Measurements from ENCODE around the gene KLHDC10. TPM values are rescaled to one million over a fixed set of nuclear protein-coding genes. Genes with fewer than 3 reads are reported as not detected.
"Not testable (repeated sequence)": the region's sequence is repeated elsewhere in the genome, so short reads cannot be mapped to it uniquely, and the experiment has no call there.

KLHDC10 gene
- total RNA-seq, 1 donor from 2014 or later, result 26.6 TPM

- Mint-ChIP-seq H3K36me3 (peaks cover 4% of the 10 kb centered on the region), H3K27me3 (ENCODE audit: insufficient read depth, low read depth) (peaks cover 4% of the 10 kb centered on the region), H3K27ac (no peak overlapping the region), H3K4me3 (no peak overlapping the region), H3K9me3 (no peaks in the 10 kb centered on the region), H3K4me1 (peaks cover 9% of the 10 kb centered on the region)
- Histone ChIP-seq H3K4me3 (no peak overlapping the region), H3K27ac (no peak overlapping the region), H3K4me1 (peaks cover 8% of the 10 kb centered on the region), H3K27me3 (no peaks in the 10 kb centered on the region), H3K36me3 (no peaks in the 10 kb centered on the region), H2AFZ (replicated peaks) (no peak overlapping the region), H3K4me2 (no peak overlapping the region), H3K79me2 (ENCODE audit: low read depth) (peaks cover 30% of the 10 kb centered on the region), H4K20me1 (ENCODE audit: low read depth) (no peaks in the 10 kb centered on the region), H3K9ac (no peak overlapping the region), H3F3A (ENCODE audit: low read depth) (peaks cover 7% of the 10 kb centered on the region), H3K9me3 (ENCODE audit: low read depth) (no peaks in the 10 kb centered on the region)
- DNase-seq (ENCODE audit: low spot score), result no peak
- TF ChIP-seq EZH2 (IDR thresholded peaks at IDR 0.05) (no peak), EZH2phosphoT487 (IDR thresholded peaks at IDR 0.05) (no peak), CTCF (IDR thresholded peaks at IDR 0.05) (no peak)
These were observed 21.4 kb upstream of the KLHDC10 start for GRCh38 chr7:130048906-130049305.

- DNase-seq (ENCODE audit: low spot score); H3K27ac Mint-ChIP-seq; H3K36me3 ChIP-seq; H3K4me2 ChIP-seq; H4K20me1 ChIP-seq (ENCODE audit: low read depth); H3K4me3 ChIP-seq; H3K4me1 ChIP-seq; H3K36me3 Mint-ChIP-seq; H3K9me3 ChIP-seq (ENCODE audit: low read depth); H3K27me3 Mint-ChIP-seq (ENCODE audit: insufficient read depth, low read depth); H3K27me3 ChIP-seq; H3K27ac ChIP-seq; H3K4me1 Mint-ChIP-seq; H2AFZ ChIP-seq (replicated peaks); H3K9me3 Mint-ChIP-seq; H3K9ac ChIP-seq; H3K4me3 Mint-ChIP-seq: not testable (repeated sequence)
- Histone ChIP-seq H3K79me2 (ENCODE audit: low read depth) (peaks cover 30% of the 10 kb centered on the region), H3F3A (ENCODE audit: low read depth) (peaks cover 11% of the 10 kb centered on the region)
These were observed 18.1 kb upstream of the KLHDC10 start for GRCh38 chr7:130052250-130052649.

- not testable (repeated sequence) for H3K27ac ChIP-seq; H3K27me3 Mint-ChIP-seq (ENCODE audit: insufficient read depth, low read depth); H3K9me3 ChIP-seq (ENCODE audit: low read depth); H3K36me3 ChIP-seq; H4K20me1 ChIP-seq (ENCODE audit: low read depth); H3K9ac ChIP-seq; H3K27me3 ChIP-seq; H3K9me3 Mint-ChIP-seq; DNase-seq (ENCODE audit: low spot score); H2AFZ ChIP-seq (replicated peaks); H3K4me3 ChIP-seq; H3K27ac Mint-ChIP-seq; H3K36me3 Mint-ChIP-seq; H3K79me2 ChIP-seq (ENCODE audit: low read depth); H3K4me3 Mint-ChIP-seq; H3K4me1 ChIP-seq; H3K4me2 ChIP-seq
- peaks cover 14% of the 10 kb centered on the region for H3F3A ChIP-seq (ENCODE audit: low read depth)
- H3K4me1 Mint-ChIP-seq, result peaks cover 11% of the 10 kb centered on the region
These were observed 15.1 kb upstream of the KLHDC10 start for GRCh38 chr7:130055198-130055597.

- Histone ChIP-seq H3F3A (ENCODE audit: low read depth) (peaks cover 3% of the 10 kb centered on the region), H4K20me1 (ENCODE audit: low read depth) (no peaks in the 10 kb centered on the region)
- H3K4me3 Mint-ChIP-seq, result no peak overlapping the region
These were observed 8.1 kb upstream of the KLHDC10 start for GRCh38 chr7:130062246-130062645.

More at GRCh38 chr7:130062246-130062645, 8.1 kb upstream of the KLHDC10 start:
- H3K4me3 ChIP-seq, result no peak overlapping the region
- peaks cover 2% of the 10 kb centered on the region for H3K27me3 Mint-ChIP-seq (ENCODE audit: insufficient read depth, low read depth)
- no peak for TF ChIP-seq EZH2 (IDR thresholded peaks at IDR 0.05)
- no peak for TF ChIP-seq EZH2phosphoT487 (IDR thresholded peaks at IDR 0.05)
- TF ChIP-seq CTCF (IDR thresholded peaks at IDR 0.05), result no peak
- H3K27me3 ChIP-seq, result no peaks in the 10 kb centered on the region
- peaks cover 5% of the 10 kb centered on the region for H3K4me1 Mint-ChIP-seq
- H3K4me2 ChIP-seq, result no peak overlapping the region
- no peaks in the 10 kb centered on the region for H3K36me3 ChIP-seq
- no peaks in the 10 kb centered on the region for H3K4me1 ChIP-seq
- H3K79me2 ChIP-seq (ENCODE audit: low read depth), result no peaks in the 10 kb centered on the region
- no peak overlapping the region for H3K27ac Mint-ChIP-seq
- H3K9ac ChIP-seq, result no peak overlapping the region
- no peaks in the 10 kb centered on the region for H3K9me3 ChIP-seq (ENCODE audit: low read depth)
- H2AFZ ChIP-seq (replicated peaks), result no peak overlapping the region
- no peak for DNase-seq (ENCODE audit: low spot score)
- H3K36me3 Mint-ChIP-seq, result no peaks in the 10 kb centered on the region
- H3K27ac ChIP-seq, result no peak overlapping the region
- H3K9me3 Mint-ChIP-seq, result no peaks in the 10 kb centered on the region
